Mesothelial cell of epicardium (in vitro differentiated cells): ENCODE measurements around the gene SIPA1L3. TPM values are rescaled to one million over a fixed set of nuclear protein-coding genes. Genes with fewer than 3 reads are reported as not detected.

Source experiments
- DNase-seq, 2 experiments: peaks; one replicate each; pipeline ENCODE4 v3.0.0; 2021; ENCODE audit warnings: low spot score in 2 of 2; ENCODE audit not compliant: unreplicated experiment in 2 of 2
- H3K27ac Mint-ChIP-seq: 2 replicates; pipeline ENCODE4 v1.8.0; 2021; ENCODE audit warnings: mixed read lengths
- H3K27me3 Mint-ChIP-seq: 2 replicates; pipeline ENCODE4 v1.8.0; 2021; ENCODE audit warnings: low read depth, mixed read lengths
- H3K36me3 Mint-ChIP-seq: 2 replicates; pipeline ENCODE4 v1.8.0; 2021; ENCODE audit warnings: mixed read lengths
- H3K4me1 Mint-ChIP-seq: 2 replicates; pipeline ENCODE4 v1.8.0; 2021; ENCODE audit warnings: mixed read lengths
- H3K4me3 Mint-ChIP-seq: 2 replicates; pipeline ENCODE4 v1.8.0; 2021; ENCODE audit warnings: mild to moderate bottlenecking, moderate library complexity, mixed read lengths
- H3K9me3 Mint-ChIP-seq: 2 replicates; pipeline ENCODE4 v1.8.0; 2021; ENCODE audit warnings: mixed read lengths
- CTCF ChIP-seq: fragments of 200-600 bp; sonication (generic); IDR thresholded peaks from one replicate; pipeline ENCODE4 v1.5.0; 2021; ENCODE audit warnings: antibody characterized with exemption; ENCODE audit not compliant: unreplicated experiment
- total RNA-seq: library from RNA; stranded (reverse); gene quantifications from 3 replicates; pipeline ENCODE4 v1.2.1, GENCODE V29; 2021

The SIPA1L3 gene
- total RNA-seq, 1 donor from 2014 or later, result 58.2 TPM

DNA sequence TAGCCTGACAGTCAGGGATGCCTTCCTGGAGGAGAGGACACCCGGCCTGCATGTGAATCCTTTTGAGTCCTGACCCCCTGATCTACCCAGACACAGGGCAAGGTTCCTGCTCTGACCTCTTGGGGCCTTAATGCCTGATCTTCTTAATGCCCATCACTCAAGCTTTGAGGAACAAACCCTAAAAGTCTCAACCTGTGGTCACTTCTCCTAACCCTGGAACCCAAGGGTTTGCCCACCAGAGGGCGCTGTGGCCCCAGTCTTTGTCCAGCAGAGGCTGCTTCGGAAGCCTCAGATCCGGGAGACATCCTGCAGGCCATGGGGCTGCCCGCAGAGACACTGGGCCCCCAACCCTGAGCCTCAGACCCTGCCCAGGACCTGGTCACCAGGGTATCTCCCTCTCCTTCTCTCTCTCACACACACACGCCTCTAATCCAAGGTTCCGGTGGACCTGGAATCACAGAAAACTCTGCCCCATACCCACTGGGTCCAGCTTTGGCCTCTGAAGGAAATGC lies 326.8 kb downstream of the SIPA1L3 start:
- Mint-ChIP-seq H3K27me3 (peaks cover 31% of the 10 kb centered on the region), H3K27ac (no peak overlapping the region), H3K4me1 (no peaks in the 10 kb centered on the region), H3K4me3 (no peak overlapping the region), H3K36me3 (no peaks in the 10 kb centered on the region), H3K9me3 (no peaks in the 10 kb centered on the region)
- peak; percentile 91 for TF ChIP-seq CTCF
- DNase-seq, result peak in 1 of 2 experiments; percentile 89

- Mint-ChIP-seq H3K4me1 (no peaks in the 10 kb centered on the region), H3K27me3 (peaks cover 28% of the 10 kb centered on the region), H3K4me3 (no peak overlapping the region), H3K27ac (no peak overlapping the region), H3K9me3 (no peaks in the 10 kb centered on the region), H3K36me3 (no peaks in the 10 kb centered on the region)
- TF ChIP-seq CTCF, result no peak
- DNase-seq, result no peak
These were observed 327.6 kb downstream of the SIPA1L3 start for GRCh38 chr19:38234615-38235014.

DNA sequence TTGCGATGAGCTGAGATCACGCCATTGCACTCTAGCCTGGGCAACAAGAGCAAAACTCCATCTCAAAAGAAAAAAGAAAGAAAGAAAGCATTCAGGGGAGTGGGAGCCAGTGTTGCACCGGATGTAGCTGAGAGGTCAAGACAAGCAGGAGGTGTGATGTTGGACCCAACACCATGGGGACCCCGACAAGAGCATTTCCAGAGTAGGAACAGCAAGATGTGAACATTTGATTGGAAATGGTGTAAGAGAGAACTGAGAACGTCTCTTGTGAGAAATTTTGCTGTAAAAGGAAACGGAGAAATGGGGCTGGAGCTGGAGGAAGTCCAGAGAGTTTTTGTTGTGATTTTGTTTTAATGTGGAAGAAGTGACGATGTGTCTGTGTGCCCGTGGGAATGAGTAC lies 332.8 kb downstream of the SIPA1L3 start:
- H3K9me3 Mint-ChIP-seq, result no peaks in the 10 kb centered on the region
- H3K36me3 Mint-ChIP-seq, result no peaks in the 10 kb centered on the region
- H3K27me3 Mint-ChIP-seq, result peaks cover 3% of the 10 kb centered on the region
- H3K27ac Mint-ChIP-seq, result no peak overlapping the region
- no peak overlapping the region for H3K4me3 Mint-ChIP-seq
- peaks cover 7% of the 10 kb centered on the region for H3K4me1 Mint-ChIP-seq
- no peak for TF ChIP-seq CTCF
- no peak for DNase-seq

- Mint-ChIP-seq H3K9me3 (no peaks in the 10 kb centered on the region), H3K27ac (no peak overlapping the region), H3K27me3 (peaks cover 4% of the 10 kb centered on the region), H3K36me3 (no peaks in the 10 kb centered on the region), H3K4me3 (peak overlapping the region; percentile 68), H3K4me1 (peaks cover 14% of the 10 kb centered on the region)
- TF ChIP-seq CTCF, result no peak
- DNase-seq, result no peak
These were observed 336.3 kb downstream of the SIPA1L3 start for GRCh38 chr19:38243279-38243673.

DNA sequence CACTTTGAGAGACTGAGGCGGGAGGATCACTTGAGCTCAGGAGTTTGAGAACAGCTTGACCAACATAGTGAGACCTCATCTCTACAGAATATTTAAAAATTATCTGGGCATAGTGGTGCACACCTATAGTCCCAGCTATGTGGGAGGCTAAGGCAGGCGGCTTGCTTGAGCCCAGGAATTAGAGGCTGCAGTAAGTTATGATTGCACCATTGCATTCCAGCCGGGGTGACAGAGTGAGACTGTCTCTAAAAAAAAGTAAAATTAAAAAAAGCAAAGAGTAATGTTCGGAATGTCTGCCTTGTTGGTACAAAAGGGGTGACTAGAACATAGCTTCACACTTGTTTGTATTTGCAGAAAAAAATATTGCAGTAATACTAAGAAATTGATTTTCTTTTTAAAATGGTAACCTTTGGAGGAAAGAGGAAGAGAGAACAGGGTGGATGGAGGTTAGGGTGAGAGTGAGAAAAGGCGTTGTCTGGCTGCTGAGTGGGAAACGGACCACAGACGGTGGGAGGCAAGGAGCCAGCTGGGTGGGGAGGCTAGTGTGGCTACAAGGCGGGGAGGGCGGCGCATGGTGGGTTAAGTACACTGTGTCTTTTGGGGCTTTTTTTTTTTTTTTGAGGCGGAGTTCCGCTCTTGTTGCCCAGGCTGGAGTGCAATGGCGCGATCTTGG lies 339.0 kb downstream of the SIPA1L3 start:
- Mint-ChIP-seq H3K4me1 (peaks cover 18% of the 10 kb centered on the region), H3K27me3 (peaks cover 4% of the 10 kb centered on the region), H3K27ac (no peak overlapping the region), H3K9me3 (no peaks in the 10 kb centered on the region), H3K36me3 (no peaks in the 10 kb centered on the region), H3K4me3 (no peak overlapping the region)
- no peak for TF ChIP-seq CTCF
- DNase-seq, result no peak
